Left forelimb (tissue), 1 donor: Measurements from ENCODE around the gene XKR7.
"Not testable (repeated sequence)": the region's sequence is repeated elsewhere in the genome, so short reads cannot be mapped to it uniquely, and the experiment has no call there.

Experiments used
- DNase-seq: peaks from one replicate; pipeline ENCODE4 v3.0.0-alpha.2; 2018; ENCODE audit warnings: low spot score

The XKR7 gene

GRCh38 chr20:32017711-32018251 lies 49.8 kb downstream of the XKR7 start:
- DNase-seq = no peak

DNA sequence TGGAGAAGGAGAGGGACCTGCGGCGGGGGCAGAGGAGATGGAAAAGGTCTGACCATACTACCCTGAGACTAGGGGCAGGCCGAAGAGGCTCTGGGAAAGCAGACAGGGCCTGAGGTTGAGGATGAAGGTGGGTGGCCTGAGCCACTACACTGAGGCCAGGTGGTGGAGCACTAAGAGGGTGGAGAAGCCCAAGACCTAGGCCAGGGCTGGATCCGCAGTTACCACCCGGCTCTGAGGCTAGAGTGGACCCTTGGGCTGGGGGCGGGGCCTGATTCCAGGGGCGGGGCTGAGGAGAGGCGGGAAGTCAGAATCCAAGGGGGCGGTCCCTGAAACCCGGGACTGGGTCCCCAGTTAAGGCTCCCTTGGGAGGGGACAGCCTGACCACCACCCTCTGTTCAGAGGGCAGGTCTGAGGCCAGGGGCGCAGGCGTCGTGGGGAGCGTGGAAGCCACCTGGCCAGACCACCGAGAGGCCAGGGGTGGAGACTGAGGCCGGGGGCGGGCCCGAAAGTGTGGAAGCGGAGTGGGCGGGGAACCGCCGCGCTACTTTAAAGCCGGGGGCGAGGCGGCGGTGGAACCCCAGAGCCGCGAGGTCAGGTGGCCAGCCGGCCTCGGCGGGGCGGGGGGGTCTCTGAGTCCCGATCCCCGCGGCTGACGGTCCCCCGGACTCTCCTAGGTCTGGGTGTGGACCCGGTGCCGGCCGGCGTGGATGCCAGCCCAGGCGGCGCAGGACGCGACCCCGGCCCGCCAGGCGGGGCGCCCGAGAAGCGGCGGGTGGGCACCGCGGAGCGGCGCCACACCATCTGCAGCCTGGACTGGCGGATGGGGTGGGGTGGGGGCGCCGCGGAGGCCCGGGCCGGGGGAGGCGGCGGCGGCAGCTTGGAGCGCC lies 50.6 kb downstream of the XKR7 start:
- DNase-seq = no peak

DNA sequence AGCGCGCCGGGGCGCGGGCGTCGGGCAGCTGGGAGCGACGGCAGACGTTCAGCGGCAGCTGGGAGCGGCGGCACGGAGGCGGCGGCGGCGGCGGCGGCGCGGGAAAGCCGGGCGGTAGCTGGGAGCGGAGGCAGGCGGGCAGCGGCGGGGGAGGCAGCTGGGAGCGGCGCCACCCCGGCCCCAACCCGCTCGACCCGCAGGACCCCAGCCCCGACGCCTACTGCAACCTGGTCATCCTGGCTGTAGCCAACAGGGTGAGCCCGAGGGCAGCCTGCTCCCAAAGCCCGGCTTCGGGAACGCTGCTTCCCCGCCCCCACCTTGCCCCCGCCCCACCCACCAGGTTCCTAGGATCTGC lies 51.2 kb downstream of the XKR7 start:
- DNase-seq = no peak

GRCh38 chr20:32019563-32020463 lies 51.9 kb downstream of the XKR7 start:
- DNase-seq = no peak

GRCh38 chr20:32021091-32021490 lies 53.1 kb downstream of the XKR7 start:
- DNase-seq = no peak

DNA sequence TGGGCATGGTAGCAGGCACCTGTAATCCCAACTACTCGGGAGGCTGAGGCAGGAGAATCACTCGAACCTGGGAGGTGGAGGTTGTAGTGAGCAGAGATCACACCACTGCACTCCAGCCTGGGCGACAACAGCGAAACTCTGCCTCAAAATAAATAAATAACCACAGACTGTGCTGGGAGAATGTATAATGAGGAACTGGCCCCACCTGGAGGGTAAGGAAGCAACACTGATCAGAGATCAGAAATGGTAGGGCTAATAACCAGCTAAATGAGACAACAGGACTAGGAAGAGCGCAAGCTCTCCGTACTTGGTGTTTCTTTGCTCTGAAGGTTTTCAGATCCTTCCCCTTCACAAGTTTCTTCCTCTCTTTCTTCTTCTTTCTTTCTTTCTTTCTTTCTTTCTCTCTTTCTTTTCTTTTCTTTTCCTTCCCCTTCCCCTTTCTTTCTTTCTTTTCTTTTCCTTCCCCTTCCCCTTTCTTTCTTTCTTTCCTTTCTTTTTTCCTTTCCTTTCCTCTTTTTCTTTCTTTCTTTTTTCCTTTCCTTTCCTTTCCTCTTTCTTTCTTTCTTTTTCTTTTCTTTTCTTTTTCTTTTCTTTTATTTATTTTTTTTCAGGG lies 56.8 kb downstream of the XKR7 start:
- no peak for DNase-seq

DNA sequence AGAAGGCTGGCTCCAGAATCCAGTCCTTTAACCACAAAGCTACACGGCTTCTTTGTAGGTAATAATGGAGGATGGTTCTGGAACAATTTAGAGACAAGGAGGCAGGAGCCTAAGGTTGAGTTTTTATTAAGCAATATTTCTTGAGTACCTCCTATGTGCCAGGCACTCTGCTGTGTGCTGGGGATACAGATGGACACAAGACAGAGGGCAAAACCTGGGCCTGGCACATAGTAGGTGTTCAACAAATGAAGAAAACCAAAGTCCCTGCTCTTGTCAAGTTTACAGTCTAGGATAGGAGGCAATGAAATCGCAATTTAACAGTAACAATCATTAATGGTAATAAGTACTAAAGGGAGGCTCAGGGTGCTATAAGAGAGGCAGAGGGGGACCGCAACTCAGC lies 59.7 kb downstream of the XKR7 start:
- no peak for DNase-seq

DNA sequence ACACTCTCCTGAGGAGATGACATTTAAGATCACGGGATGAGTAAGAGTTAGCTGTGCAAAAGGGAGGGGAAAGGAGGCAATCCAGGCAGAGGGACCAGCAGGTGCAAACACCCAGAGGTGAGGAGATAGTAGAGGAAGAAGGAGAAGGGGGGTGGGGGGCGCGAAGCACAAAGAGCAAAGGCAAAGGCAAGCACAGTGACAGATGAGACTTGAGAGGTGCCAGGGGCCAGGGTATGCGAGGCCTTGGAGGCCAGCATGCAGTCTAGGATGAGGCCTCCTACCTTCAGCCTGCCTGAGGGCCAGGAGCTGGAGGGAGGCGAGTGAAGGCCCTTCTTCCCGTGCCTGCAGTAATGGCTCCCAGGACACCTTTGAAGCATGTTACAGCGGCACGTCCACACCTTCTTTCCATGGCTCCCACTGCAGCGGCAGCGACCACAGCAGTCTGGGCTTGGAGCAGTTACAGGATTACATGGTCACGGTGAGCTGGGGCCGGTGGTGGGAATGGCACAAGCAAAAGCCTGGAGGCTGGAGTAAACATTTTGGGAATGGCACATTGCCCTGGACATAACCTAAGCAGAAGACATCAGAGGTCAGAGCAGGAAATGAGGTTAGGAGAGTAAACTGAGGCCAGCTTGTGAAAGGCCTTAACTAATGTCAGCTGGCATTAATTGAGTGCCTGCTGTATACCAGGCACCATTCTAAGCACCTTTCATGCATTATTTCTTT lies 60.9 kb downstream of the XKR7 start:
- no peak for DNase-seq

- DNase-seq = no peak
Measured at GRCh38 chr20:32029561-32029960, 61.6 kb downstream of the XKR7 start.

GRCh38 chr20:32031007-32031958 lies 63.3 kb downstream of the XKR7 start:
- peak; percentile 71 for DNase-seq

- DNase-seq = no peak
Measured at GRCh38 chr20:32033316-32033715, 65.4 kb downstream of the XKR7 start.

DNA sequence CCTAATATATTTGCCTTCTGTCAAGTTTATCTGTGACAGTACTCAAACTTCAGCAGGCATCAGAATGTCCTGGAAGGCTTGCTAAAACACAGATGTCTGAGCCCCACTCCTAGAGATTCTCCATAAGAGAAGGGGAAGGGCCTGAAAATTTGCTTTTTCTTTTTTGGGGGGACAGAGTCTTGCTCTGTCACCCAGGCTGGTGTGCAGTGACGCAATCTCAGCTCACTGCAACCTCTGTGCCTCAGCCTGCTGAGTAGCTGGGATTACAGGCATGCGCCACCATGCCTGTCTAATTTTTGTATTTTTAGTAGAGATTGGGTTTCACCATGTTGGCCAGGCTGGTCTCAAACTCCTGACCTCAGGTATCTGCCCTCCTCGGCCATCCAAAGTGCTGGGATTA lies 65.8 kb downstream of the XKR7 start:
- not testable (repeated sequence) for DNase-seq

DNA sequence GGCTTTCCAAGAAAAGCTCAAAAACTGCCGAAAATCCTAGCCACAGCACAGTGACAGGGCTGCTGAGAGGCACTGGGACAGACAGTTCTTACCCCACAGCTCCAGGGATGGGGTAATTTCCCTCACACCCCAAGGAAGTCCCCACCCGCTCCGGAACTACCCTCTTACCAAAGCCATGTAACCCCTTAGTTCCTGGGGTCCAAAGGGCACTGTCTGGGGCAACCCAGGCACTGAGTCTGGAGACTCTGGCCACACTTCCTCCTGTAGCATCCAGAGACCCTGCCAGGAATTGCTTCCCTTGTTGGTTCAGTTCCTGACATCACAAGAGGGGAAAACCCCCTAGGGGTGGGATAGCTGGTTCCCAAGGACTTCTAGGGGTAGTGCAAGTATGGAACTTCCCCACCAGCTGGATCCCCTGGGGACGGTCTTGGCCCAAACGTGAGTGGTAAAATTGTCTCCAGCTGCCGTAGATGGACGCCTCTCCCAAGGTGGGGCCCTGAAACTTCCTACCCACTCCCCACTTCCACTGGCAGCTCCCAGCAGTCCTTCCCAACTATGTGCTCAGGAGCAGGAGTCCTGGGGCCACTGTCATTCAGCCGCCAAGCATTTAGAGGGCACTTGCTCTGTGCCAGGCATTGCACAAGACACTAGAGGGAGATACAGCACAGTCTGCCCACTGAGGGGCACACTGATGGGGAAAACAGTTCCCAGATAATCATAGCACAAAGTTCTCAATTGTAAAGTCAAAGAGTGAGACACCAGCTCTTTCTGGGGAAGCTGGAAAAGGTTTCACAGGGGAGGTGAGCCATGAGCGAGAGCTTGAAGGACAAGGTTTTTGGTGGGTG lies 66.9 kb downstream of the XKR7 start:
- no peak for DNase-seq

GRCh38 chr20:32035426-32035779 lies 67.5 kb downstream of the XKR7 start:
- no peak for DNase-seq

- no peak for DNase-seq
Measured at GRCh38 chr20:32036252-32036651, 68.3 kb downstream of the XKR7 start.

GRCh38 chr20:32036716-32037485 lies 69.0 kb downstream of the XKR7 start:
- DNase-seq = no peak

DNA sequence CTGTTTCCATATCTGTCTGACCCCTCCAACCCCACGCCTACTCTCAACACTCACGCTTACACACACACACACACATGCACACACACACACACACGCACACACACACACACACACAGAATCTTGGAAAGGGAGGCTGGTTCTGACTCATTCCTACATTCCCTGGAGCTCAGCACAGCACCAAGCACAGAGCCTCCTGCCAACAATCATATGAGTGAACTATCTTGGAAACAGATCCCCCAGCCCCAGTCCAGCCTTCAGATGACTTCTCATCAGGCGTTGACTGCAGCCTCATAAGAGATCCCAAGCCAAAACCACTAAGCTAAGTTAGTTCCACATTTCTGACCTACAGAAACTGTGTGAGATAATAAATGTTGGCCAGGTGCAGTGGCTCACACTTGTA lies 70.0 kb downstream of the XKR7 start:
- no peak for DNase-seq

- DNase-seq = no peak
Measured at GRCh38 chr20:32040142-32040953, 72.4 kb downstream of the XKR7 start.
